Measurements from ENCODE around the gene MEI4. TPM values are rescaled to one million over a fixed set of nuclear protein-coding genes. Genes with fewer than 3 reads are reported as not detected.

MEI4 gene
- total RNA-seq, 2 donors from 2014 or later, result 0.51 to 1.4 TPM

DNA sequence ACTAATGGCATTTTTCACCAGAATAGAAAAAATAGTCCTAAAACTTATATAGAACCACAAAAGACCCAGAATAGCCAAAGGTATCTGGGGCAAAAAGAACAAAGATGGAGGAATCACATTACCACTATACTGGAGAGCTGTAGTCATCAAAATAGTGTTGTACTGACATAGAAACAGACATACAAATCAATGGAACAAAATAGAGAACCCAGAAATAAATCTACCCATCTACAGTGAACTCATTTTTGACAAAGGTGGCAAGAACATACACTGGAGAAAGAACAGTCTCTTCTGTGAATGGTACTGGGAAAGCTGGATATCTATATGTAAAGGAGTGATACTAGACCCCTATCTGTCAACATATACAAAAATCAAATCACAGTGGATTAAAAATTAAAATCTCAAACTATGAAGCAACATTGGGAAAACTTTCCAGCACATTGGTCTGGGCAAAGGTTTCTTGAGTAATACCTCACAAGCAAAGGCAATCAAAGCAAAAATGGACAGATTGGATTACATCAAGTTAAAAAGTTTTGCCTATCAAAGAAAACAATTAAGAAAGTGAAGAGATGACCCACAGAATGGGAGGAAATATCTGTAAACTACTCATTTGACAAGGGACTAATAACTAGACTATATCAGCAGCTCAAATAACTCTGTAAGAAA is 120.5 kb downstream of the MEI4 start:
- Histone ChIP-seq H3K36me3 (no peaks in the 10 kb centered on the region), H3K4me3 (no peak overlapping the region), H3K27me3 (no peaks in the 10 kb centered on the region), H3K4me1 (no peaks in the 10 kb centered on the region), H3K9me3 (no peaks in the 10 kb centered on the region), H3K27ac (no peak overlapping the region)
- TF ChIP-seq, protein P1, sequence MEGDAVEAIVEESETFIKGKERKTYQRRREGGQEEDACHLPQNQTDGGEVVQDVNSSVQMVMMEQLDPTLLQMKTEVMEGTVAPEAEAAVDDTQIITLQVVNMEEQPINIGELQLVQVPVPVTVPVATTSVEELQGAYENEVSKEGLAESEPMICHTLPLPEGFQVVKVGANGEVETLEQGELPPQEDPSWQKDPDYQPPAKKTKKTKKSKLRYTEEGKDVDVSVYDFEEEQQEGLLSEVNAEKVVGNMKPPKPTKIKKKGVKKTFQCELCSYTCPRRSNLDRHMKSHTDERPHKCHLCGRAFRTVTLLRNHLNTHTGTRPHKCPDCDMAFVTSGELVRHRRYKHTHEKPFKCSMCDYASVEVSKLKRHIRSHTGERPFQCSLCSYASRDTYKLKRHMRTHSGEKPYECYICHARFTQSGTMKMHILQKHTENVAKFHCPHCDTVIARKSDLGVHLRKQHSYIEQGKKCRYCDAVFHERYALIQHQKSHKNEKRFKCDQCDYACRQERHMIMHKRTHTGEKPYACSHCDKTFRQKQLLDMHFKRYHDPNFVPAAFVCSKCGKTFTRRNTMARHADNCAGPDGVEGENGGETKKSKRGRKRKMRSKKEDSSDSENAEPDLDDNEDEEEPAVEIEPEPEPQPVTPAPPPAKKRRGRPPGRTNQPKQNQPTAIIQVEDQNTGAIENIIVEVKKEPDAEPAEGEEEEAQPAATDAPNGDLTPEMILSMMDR (IDR thresholded peaks at IDR 0.05), result no peak
- no peak for DNase-seq (ENCODE audit: low spot score)

GRCh38 chr6:77774457-77774856 is 121.6 kb downstream of the MEI4 start:
- DNase-seq (ENCODE audit: low spot score), result no peak
- Histone ChIP-seq H3K36me3 (no peaks in the 10 kb centered on the region), H3K27ac (no peak overlapping the region), H3K27me3 (no peaks in the 10 kb centered on the region), H3K4me3 (no peak overlapping the region), H3K9me3 (no peaks in the 10 kb centered on the region), H3K4me1 (no peaks in the 10 kb centered on the region)
- TF ChIP-seq, protein P1 (IDR thresholded peaks at IDR 0.05), result no peak

DNA sequence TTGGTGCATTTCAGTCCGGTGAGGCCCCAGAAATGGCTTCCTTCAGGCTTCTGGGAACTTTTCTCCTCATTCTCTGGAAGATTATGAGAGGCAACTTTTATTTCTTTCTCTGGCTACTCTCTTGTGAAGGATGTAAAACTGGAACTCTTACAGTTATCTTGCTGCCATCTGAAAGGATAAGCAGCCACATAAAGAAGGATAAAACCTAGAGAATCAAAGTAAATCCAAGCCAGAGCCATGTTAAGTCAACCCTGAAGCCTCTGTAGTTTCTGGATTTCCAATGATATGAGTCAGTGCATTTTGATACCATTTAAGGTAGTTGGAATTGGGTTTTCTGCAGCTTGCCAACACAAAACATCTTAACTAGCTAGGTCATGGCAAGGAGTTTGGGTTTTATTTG is 123.6 kb downstream of the MEI4 start:
- H3K27me3 ChIP-seq, result no peaks in the 10 kb centered on the region
- H3K4me3 ChIP-seq, result no peak overlapping the region
- no peak for DNase-seq (ENCODE audit: low spot score)
- H3K9me3 ChIP-seq, result no peaks in the 10 kb centered on the region
- no peaks in the 10 kb centered on the region for H3K36me3 ChIP-seq
- H3K4me1 ChIP-seq, result no peaks in the 10 kb centered on the region
- H3K27ac ChIP-seq, result no peak overlapping the region
- TF ChIP-seq, protein P1 (IDR thresholded peaks at IDR 0.05), result no peak

- Histone ChIP-seq H3K4me3 (no peak overlapping the region), H3K9me3 (no peaks in the 10 kb centered on the region), H3K4me1 (no peaks in the 10 kb centered on the region), H3K36me3 (no peaks in the 10 kb centered on the region), H3K27ac (no peak overlapping the region), H3K27me3 (no peaks in the 10 kb centered on the region)
- no peak for DNase-seq (ENCODE audit: low spot score)
- TF ChIP-seq, protein P1 (IDR thresholded peaks at IDR 0.05), result no peak
These were observed 125.7 kb downstream of the MEI4 start for GRCh38 chr6:77778527-77778926.

- TF ChIP-seq, protein P1 (IDR thresholded peaks at IDR 0.05), result no peak
- Histone ChIP-seq H3K9me3 (peaks cover 0 to 4% of the 10 kb centered on the region in 2 donors), H3K4me3 (no peak overlapping the region), H3K27me3 (no peaks in the 10 kb centered on the region), H3K4me1 (no peaks in the 10 kb centered on the region), H3K27ac (no peak overlapping the region), H3K36me3 (no peaks in the 10 kb centered on the region)
- DNase-seq (ENCODE audit: low spot score), result no peak
These were observed 134.2 kb downstream of the MEI4 start for GRCh38 chr6:77786935-77787629.

Data from right atrium auricular region (tissue), 2 donors.